HG03342 (cell line): ENCODE data around the gene RBFOX1.

Experiments used
- ATAC-seq: cut with Tn5 transposase; IDR thresholded peaks from one replicate; pipeline ENCODE4 v1.9.1; 2021; ENCODE audit warnings: mild to moderate bottlenecking, moderate library complexity; ENCODE audit not compliant: unreplicated experiment

RBFOX1 gene

GRCh38 chr16:7650431-7650830, 317.8 kb downstream of the RBFOX1 start:
- no peak for ATAC-seq

DNA sequence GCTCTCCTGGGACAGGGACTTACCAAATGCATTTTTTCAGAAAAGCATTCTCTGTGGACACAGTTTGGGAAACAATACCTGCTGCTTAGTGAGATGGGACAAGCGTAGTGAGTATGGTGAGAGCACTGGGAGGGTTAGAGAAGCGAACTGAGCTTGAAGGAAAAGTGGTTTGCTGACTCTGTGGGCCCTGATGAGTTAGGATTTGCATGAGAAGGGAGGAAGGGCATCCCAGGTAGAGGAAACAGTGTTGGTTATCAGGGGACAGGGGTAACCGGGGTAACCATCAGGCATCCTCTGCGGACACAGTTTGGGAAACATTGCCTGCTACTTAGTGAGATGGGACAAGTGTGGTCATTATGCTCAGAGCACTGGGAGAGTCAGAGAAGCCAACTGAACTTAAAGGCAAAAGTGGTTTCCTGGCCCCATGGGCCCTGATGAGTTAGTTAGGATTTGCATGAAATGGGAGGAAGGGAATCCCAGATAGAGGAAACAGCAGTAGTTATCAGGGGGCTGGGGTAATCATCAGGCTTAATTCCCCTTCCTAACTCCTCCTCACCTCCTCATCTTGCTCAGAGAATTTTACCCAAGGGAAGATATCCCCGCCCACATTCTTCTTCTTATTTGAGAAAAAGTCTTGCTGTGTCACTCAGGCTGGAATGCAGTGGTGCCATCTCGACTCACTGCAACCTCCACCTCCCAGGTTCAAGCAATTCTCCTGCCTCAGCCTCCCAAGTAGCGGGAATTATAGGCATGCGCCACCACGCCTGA, 319.3 kb downstream of the RBFOX1 start:
- ATAC-seq: no peak

GRCh38 chr16:7653746-7654461, 321.3 kb downstream of the RBFOX1 start:
- ATAC-seq: no peak

DNA sequence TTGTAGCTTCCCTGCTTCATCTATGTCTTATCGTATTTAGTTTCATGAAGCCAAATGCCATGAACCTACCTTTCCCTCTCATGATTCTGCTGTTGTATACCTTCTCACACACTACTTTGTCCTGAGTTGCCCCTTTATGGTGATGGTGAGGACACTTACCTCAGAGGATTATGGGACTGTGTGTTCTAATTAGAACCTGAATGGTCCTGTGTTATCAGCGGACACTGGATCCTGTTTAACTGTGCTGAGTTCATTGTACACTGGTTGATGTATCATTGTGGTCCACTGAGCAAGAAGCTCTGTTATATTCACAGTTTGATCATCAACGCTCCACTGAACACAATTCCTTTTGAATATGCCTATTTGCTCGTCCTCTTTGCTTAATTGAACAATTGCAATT, 343.0 kb downstream of the RBFOX1 start:
- no peak for ATAC-seq

DNA sequence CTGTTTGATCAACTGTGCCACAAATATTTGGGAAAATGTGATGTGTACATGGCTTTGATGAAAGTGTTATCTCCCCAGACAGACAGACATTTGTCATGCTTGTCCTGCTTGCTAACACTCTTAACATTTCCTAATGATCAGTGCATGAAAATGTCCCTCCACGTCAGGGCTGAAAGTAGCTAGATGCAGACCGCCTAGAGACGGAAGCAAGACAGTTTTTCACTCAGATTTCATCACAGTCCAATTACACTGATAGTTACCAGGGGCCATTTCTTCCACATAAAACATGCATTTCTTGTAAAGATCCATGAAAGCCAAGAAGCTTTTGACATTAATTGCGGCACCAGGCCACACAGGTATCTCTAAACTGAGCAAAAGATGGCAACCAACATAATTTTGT, 347.7 kb downstream of the RBFOX1 start:
- no peak for ATAC-seq

GRCh38 chr16:7688811-7689210, 356.2 kb downstream of the RBFOX1 start:
- ATAC-seq: no peak

DNA sequence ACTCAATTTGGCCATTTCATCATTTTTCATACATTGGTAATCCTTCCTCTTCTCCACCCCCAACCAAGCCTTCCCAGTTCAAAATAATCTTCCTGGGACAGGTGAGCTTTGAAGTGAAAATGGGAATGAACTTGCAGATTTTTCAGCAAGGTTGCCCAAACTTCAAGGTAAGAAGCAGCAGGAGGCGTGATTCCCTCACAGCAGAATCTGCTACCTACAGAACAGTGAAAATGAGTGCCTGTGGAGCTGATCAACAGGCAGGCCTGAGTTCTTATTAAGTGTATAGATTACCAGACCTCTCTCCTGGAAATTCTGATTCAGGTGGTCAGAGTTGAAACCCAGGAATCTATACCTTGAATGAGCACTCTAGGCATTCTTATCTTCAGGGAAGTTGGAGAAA, 356.6 kb downstream of the RBFOX1 start:
- ATAC-seq: no peak

GRCh38 chr16:7691533-7691932, 358.9 kb downstream of the RBFOX1 start:
- ATAC-seq: no peak

DNA sequence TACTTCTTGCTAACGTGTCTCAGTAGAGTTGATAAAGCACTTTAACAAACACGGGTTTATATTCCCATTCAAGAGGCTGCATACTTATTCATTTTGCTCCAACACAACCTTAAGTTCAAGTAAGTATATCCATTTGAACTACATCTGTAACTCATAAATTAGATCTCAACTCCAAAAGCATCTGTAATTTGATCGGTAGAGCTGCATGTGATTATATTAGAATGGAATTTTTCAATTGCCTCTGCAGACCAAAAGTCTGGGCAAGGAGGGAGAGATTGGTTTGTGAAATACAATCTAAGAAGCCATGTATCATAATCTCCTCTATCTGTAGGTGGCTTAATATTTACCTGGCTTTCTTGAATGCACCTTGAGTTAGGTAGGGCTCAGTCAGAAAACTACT, 371.0 kb downstream of the RBFOX1 start:
- ATAC-seq: no peak

GRCh38 chr16:7705885-7706284, 373.2 kb downstream of the RBFOX1 start:
- ATAC-seq: no peak

DNA sequence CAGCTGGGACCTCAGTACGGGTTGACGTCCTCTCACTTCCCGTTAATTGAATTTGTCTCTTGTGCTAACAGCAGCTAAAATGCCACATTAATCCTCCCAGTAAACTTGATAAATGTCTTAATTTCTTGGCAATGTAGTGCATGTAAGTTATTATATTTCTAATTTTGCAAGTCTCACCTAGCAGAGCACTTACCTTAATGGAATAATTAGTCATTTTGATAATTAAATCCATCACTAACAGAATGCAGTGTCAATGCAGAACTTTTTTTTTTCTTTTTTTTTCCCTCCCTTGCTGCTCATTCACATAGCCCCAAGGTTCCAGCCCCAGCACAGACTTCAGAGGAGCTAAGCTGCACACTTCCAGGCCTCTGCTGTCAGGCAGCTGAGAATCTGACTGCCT, 376.5 kb downstream of the RBFOX1 start:
- ATAC-seq: no peak

DNA sequence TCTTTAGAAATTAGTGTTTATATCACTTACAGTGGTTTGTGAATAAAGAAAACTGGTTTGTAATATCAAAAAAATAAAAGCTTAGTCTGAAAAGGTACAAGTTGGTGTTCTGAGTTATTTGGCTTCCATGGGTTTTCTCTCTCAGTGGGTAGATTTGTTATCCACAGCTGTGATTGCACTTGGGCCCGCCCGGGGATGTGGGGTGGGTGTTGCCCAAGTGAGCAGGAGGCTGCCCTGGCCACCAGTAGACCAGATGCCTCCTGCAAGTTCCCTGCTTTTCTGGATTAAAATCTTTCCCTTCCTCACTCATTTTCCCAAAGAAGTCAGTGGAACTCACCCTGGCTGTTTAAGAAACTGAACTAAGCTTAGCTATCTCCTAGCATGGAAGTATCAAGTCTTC, 380.6 kb downstream of the RBFOX1 start:
- ATAC-seq: no peak

- ATAC-seq: no peak
These were observed 382.1 kb downstream of the RBFOX1 start for GRCh38 chr16:7714775-7715174.

GRCh38 chr16:7716660-7717550, 384.3 kb downstream of the RBFOX1 start:
- no peak for ATAC-seq

DNA sequence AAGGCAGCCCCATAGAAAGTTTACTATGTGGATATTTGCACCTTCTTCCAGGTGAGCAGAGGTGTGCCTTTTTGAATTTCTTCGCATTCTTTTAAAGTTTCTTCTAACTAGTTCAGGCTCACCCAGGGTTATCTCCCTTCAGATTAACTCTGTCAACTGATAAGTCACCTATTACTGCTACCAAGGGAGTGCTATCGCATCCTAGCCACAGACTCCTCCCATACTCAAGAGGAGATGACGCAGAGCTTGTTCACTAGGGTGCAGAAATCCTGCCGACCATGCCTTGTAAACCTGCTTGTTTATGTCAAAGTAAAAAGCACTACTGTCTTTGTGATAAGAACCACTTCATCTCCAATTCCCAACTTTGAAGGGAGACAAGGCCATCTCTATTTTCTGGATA, 390.1 kb downstream of the RBFOX1 start:
- ATAC-seq: no peak

DNA sequence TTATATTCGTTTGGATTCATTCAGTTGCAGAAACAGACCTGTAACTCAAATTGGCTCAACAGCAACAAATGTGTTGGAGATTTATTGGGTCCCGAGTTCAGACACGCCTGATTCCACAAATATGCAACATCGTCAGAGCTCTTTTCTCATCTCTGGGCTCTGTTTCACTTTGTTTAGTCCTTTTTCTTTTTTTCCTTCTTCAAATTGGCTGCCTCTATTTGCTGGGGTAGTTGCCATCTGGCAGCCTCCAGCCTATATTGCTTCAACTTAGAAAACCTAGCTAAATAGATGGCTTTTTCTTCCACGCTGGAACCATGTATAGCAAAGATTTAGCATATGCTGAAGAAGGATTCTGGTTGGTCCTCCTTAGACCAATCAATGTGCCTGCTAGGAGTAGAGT, 398.5 kb downstream of the RBFOX1 start:
- no peak for ATAC-seq

GRCh38 chr16:7736138-7736665, 403.6 kb downstream of the RBFOX1 start:
- ATAC-seq: no peak

DNA sequence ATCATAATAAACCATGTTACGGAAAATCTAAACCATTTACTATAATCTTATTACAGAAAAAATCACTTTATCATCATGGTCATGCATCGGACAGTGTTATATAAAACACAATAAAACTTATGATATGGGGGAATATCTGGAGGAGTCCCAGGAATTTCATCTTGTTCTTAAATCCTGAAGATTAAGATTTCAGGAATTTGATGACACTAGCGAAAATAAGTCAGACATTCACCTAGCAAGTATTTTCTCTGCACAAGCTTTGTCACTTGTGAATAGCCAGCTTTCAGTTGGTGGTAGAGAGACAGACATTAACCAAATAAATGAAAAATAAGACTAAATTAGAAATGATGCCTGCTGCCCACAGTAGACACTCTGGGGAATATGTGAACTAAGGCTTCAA, 410.0 kb downstream of the RBFOX1 start:
- no peak for ATAC-seq

DNA sequence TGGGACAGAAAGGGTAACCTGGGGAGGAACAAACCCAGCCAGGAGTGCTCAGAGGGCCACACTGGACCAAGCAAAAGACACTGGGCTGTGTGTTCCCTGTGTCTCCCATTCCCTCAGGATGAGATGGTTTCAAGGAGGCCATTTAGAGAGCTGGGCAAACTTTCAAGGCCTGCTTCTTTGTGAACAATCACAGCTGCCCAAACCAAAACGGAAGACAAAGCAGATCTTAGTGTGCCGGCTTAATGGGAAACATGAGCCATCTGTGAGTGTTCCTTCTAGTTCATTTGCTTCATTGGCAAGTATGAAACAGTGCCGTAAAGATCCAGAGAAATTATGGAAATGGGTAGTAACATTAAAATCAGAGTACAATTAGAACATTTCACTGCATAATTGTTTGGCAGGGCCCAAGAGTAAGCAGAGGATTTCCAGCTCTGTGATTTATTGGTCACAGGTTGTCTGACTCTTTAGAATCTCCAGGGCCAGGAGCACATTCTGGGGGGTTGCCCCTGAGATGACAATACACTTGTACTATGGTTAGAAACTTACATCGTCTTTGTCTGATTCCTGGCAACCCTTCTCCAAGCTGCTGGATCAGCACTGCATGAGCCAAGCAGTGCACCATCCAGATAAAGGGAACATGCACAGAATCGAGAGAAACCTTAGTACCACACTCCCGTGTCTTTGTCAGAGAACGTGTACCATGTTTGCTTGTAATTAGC, 412.1 kb downstream of the RBFOX1 start:
- no peak for ATAC-seq

- no peak for ATAC-seq
These were observed 412.6 kb downstream of the RBFOX1 start for GRCh38 chr16:7745276-7745675.

DNA sequence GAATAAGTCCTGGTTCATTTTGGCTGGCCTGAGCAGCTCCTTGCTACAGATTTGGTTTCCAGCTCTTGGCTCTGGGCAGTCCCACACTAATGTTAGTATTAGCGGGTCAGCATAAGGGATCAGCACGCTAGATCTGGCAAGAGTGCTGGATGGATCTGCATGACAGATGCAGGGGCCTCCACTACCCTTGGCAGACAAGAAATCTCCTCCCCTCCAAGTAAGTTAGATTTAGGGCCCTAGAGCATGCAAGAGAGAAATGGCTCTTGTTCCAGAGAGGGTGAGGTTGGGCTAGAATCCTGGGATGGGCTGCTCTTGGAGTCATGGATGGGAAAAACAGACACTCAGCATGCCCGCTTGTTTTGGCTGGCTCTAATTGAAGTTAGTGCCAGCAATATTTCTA, 414.3 kb downstream of the RBFOX1 start:
- ATAC-seq: no peak
